Measurements from ENCODE around the gene PRDM5. TPM values are rescaled to one million over a fixed set of nuclear protein-coding genes. Genes with fewer than 3 reads are reported as not detected.

The PRDM5 gene
- total RNA-seq, 1 experiment from 2014 or later, result 0.85 TPM

DNA sequence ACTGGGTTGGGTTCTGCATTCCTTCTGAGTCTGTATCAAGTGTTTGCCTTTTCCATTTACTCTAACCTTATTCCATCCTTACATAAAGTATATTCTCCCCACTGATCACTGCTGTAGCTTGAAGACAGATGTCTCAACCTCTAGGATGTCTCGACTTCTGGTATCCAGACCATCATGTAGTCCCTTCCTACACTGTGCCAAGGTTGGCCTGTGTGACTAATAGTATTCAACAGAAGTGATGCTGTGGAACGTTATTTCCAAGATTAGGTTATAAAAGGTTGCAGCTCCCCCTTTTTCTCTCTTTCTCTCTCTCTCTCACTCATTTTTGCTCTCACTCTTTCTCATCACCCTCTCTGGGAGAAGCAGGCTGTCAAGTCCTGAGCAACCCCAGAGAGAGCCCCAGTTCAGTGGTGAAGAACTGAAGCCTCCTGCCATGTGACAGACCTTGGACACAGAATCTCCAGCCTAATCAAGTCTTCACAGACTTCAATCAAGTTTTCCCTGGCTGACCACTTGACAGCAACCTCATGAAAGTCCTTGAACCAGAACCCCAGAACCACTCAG lies 75.4 kb downstream of the PRDM5 start:
- CTCF ChIA-PET, result no interaction called here
- TF ChIP-seq, protein P1, sequence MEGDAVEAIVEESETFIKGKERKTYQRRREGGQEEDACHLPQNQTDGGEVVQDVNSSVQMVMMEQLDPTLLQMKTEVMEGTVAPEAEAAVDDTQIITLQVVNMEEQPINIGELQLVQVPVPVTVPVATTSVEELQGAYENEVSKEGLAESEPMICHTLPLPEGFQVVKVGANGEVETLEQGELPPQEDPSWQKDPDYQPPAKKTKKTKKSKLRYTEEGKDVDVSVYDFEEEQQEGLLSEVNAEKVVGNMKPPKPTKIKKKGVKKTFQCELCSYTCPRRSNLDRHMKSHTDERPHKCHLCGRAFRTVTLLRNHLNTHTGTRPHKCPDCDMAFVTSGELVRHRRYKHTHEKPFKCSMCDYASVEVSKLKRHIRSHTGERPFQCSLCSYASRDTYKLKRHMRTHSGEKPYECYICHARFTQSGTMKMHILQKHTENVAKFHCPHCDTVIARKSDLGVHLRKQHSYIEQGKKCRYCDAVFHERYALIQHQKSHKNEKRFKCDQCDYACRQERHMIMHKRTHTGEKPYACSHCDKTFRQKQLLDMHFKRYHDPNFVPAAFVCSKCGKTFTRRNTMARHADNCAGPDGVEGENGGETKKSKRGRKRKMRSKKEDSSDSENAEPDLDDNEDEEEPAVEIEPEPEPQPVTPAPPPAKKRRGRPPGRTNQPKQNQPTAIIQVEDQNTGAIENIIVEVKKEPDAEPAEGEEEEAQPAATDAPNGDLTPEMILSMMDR (conservative IDR thresholded peaks at IDR 0.05), result no peak
- TF ChIP-seq EZH2 (IDR thresholded peaks at IDR 0.05; ENCODE audit: low read depth), result no peak

DNA sequence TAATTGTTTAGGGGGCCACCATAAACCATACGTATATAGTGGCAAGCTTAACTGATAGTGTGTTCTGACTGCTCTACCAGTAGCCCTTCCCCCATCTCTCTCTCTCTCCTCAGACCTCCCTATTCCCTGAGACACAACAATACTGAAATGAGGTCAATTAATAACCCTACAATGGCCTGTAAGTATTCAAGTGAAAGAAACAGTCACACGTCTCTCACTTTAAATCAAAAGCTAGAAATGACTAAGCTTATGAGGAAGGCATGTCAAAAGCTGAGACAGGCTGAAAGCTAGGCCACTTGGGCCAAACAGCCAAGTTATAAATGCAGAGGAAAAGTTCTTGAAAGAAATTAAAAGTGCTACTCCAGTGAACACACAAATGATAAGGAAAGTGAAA lies 78.0 kb downstream of the PRDM5 start:
- Histone ChIP-seq H3K9me2 (ENCODE audit: insufficient read depth) (no peaks in the 10 kb centered on the region), H4K20me1 (ENCODE audit: insufficient read depth) (peaks cover 4% of the 10 kb centered on the region; the same call in 1 of the 2 replicates), H3K4me3 (no peak overlapping the region), H3K4me2 (no peak overlapping the region), H3K36me3 (ENCODE audit: low read depth) (no peaks in the 10 kb centered on the region), H3K79me2 (ENCODE audit: low read depth) (no peaks in the 10 kb centered on the region), H3K9me3 (ENCODE audit: insufficient read depth, low read depth) (no peaks in the 10 kb centered on the region), H3K27ac (no peak overlapping the region), H3K4me1 (replicated peaks; ENCODE audit: insufficient read depth) (no peaks in the 10 kb centered on the region), H2AFZ (no peak overlapping the region), H3K27me3 (ENCODE audit: insufficient read depth, low read depth) (no peaks in the 10 kb centered on the region), H3F3A (ENCODE audit: insufficient read depth, low read depth) (no peaks in the 10 kb centered on the region)
- DNase-seq, result no peak
- no peak for TF ChIP-seq EZH2 (IDR thresholded peaks at IDR 0.05; ENCODE audit: low read depth)
- TF ChIP-seq, protein P1 (conservative IDR thresholded peaks at IDR 0.05), result no peak
- BruUV-seq (replicated peaks), result no TSS peak
- intact Hi-C loops (cut with micrococcal nuclease; ENCODE audit: unreplicated experiment), result no loop called here
- POLR2A ChIA-PET (ENCODE audit: unreplicated experiment), result no interaction called here
- CTCF ChIA-PET, result no interaction called here

More for the DNA sequence above, 75.4 kb downstream of the PRDM5 start:
- Histone ChIP-seq H3K9me3 (ENCODE audit: insufficient read depth, low read depth) (no peaks in the 10 kb centered on the region), H3K4me2 (no peak overlapping the region), H3K27me3 (ENCODE audit: insufficient read depth, low read depth) (no peaks in the 10 kb centered on the region), H4K20me1 (ENCODE audit: insufficient read depth) (peaks cover 4% of the 10 kb centered on the region; the same call in 1 of the 2 replicates), H2AFZ (no peak overlapping the region), H3K4me3 (no peak overlapping the region), H3K27ac (no peak overlapping the region), H3K79me2 (ENCODE audit: low read depth) (no peaks in the 10 kb centered on the region), H3F3A (ENCODE audit: insufficient read depth, low read depth) (no peaks in the 10 kb centered on the region), H3K36me3 (ENCODE audit: low read depth) (no peaks in the 10 kb centered on the region), H3K9me2 (ENCODE audit: insufficient read depth) (no peaks in the 10 kb centered on the region), H3K4me1 (replicated peaks; ENCODE audit: insufficient read depth) (no peaks in the 10 kb centered on the region)
- intact Hi-C loops (cut with micrococcal nuclease; ENCODE audit: unreplicated experiment), result no loop called here
- no peak for DNase-seq
- POLR2A ChIA-PET (ENCODE audit: unreplicated experiment), result no interaction called here
- BruUV-seq (replicated peaks), result no TSS peak

DNA sequence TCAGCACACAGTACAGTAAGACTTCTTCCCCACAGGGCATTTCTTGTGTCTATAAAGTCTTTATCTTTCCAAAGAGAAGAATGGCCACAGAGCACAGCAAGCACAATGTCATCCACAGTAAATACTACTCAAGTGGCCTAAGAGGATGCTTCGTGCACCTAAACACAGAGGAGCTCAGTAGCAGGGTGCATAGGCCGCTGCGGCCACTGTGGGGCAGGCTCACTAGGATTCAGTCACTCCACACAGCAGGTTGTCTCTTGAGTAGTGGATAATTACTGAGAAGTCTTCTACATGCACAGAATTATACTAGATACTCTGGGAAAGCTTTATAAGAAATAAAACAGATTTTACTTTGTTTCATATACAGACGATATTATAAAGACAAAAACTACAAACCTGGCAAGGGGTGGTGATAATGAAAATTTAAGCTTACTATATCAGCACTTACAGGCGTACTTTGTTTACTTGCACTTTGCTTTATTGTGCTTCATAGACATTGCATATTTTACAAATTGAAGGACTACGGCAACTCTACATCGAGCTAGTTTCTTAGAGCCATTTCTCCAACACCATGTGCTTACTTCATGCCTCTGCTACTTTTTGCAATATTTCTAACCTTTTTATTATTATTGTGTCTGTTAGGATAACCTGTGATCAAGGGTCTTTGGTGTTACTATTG lies 78.5 kb downstream of the PRDM5 start:
- Histone ChIP-seq H3K36me3 (ENCODE audit: low read depth) (no peaks in the 10 kb centered on the region), H3K9me2 (ENCODE audit: insufficient read depth) (no peaks in the 10 kb centered on the region), H3F3A (ENCODE audit: insufficient read depth, low read depth) (no peaks in the 10 kb centered on the region), H3K4me2 (no peak overlapping the region), H3K4me1 (replicated peaks; ENCODE audit: insufficient read depth) (no peaks in the 10 kb centered on the region), H3K9me3 (ENCODE audit: insufficient read depth, low read depth) (no peaks in the 10 kb centered on the region), H3K79me2 (ENCODE audit: low read depth) (no peaks in the 10 kb centered on the region), H3K4me3 (no peak overlapping the region), H4K20me1 (ENCODE audit: insufficient read depth) (peaks cover 4% of the 10 kb centered on the region; the same call in 1 of the 2 replicates), H3K27me3 (ENCODE audit: insufficient read depth, low read depth) (no peaks in the 10 kb centered on the region), H2AFZ (no peak overlapping the region), H3K27ac (no peak overlapping the region)
- no peak for DNase-seq
- POLR2A ChIA-PET (ENCODE audit: unreplicated experiment), result no interaction called here
- no TSS peak for BruUV-seq (replicated peaks)
- intact Hi-C loops (cut with micrococcal nuclease; ENCODE audit: unreplicated experiment), result no loop called here
- TF ChIP-seq, protein P1 (conservative IDR thresholded peaks at IDR 0.05), result no peak; the same call in 1 of the 2 replicates
- no peak for TF ChIP-seq EZH2 (IDR thresholded peaks at IDR 0.05; ENCODE audit: low read depth)
- CTCF ChIA-PET, result no interaction called here
